K562 (cell line): ENCODE measurements around the gene ADGRB2. TPM values are rescaled to one million over a fixed set of nuclear protein-coding genes. Genes with fewer than 3 reads are reported as not detected.

Source experiments
- ATAC-seq: fragments of 200-7000 bp; cut with Tn5 transposase; 3 replicates; pipeline ENCODE4 v1.9.1; 2020; ENCODE audit warnings: moderate library complexity
- BruUV-seq: library from RNA; stranded (reverse); fragments of 400-500 nt; replicated peaks from 2 replicates; lab custom pipeline; 2021; lab: Mats Ljungman, UMichigan
- CTCF ChIA-PET: fragments of 300-600 bp; formaldehyde crosslinking; extraction: SDS; loops from one replicate; lab custom pipeline; 2021; ENCODE audit warnings: low intra/inter-chr PET ratio; lab: Yijun Ruan, JAX
- POLR2A ChIA-PET: fragments of 300-600, 350-650 bp; sonication (Branson Sonifier 250); formaldehyde crosslinking; extraction: SDS; loops from one replicate; lab custom pipeline; 2021; ENCODE audit warnings: antibody characterized with exemption, inconsistent platforms; lab: Yijun Ruan, JAX
- DNase-seq, 4 experiments: peaks; one replicate each; pipeline versions ENCODE4 v3.0.0 to v3.0.0-alpha.2; 2011 to 2018; ENCODE audit warnings: low spot score in 3 of 4, mixed read lengths in 3 of 4; ENCODE audit errors: extremely low read depth in 1 of 4
- FAIRE-seq: peaks from 2 replicates; lab custom pipeline; 2011; peaks lifted over from hg19 to GRCh38; lab: Jason Lieb, UNC
- H2AFZ ChIP-seq: 2 replicates; pipeline ENCODE4 v1.6.0; 2011; ENCODE audit warnings: low read depth, low read length, control low read depth, inconsistent platforms
- H3K27ac ChIP-seq: fragments of 200-600 bp; 3 replicates; pipeline ENCODE4 v1.8.0; 2011; ENCODE audit warnings: low read depth, mild to moderate bottlenecking, control low read depth, inconsistent platforms, low read length, moderate library complexity, mixed read lengths; ENCODE audit errors: extremely low read depth
- H3K27me3 ChIP-seq, 2 experiments: fragments of 300-600 bp in 1 of 2; 2 replicates in 1 of 2; 3 replicates in 1 of 2; pipeline versions ENCODE4 v1.6.0 to v1.8.0; 2011; ENCODE audit warnings: inconsistent platforms in 2 of 2, low read length in 2 of 2, mild to moderate bottlenecking in 1 of 2, mixed read lengths in 1 of 2, moderate library complexity in 1 of 2; ENCODE audit not compliant: control insufficient read depth in 2 of 2, insufficient read depth in 2 of 2
- H3K36me3 ChIP-seq: fragments of 300-600 bp; 3 replicates; pipeline ENCODE4 v1.8.0; 2011; ENCODE audit warnings: mild to moderate bottlenecking, low read length, inconsistent platforms; ENCODE audit not compliant: control insufficient read depth, insufficient read depth
- H3K4me1 ChIP-seq, 2 experiments: fragments of 200-600 bp in 1 of 2; replicated peaks in 1 of 2; 2 replicates in 1 of 2; 3 replicates in 1 of 2; pipeline versions ENCODE4 v1.5.1 to v1.8.0; 2011; ENCODE audit warnings: inconsistent platforms in 2 of 2, low read length in 2 of 2, mild to moderate bottlenecking in 1 of 2, mixed read lengths in 1 of 2, moderate library complexity in 1 of 2; ENCODE audit not compliant: control insufficient read depth in 2 of 2, insufficient read depth in 2 of 2
- H3K4me2 ChIP-seq: 2 replicates; pipeline ENCODE4 v1.6.1; 2011; ENCODE audit warnings: low read length, control low read depth, inconsistent platforms, mixed read lengths; ENCODE audit not compliant: insufficient read depth
- H3K4me3 ChIP-seq: fragments of 200-600 bp; sonication (generic), shearing (Covaris generic); 2 replicates; pipeline ENCODE4 v1.5.1; 2016; ENCODE audit warnings: control low read depth, inconsistent platforms
- H3K79me2 ChIP-seq: fragments of 200-600 bp; 3 replicates; pipeline ENCODE4 v1.8.0; 2011; ENCODE audit warnings: low read length, inconsistent platforms; ENCODE audit not compliant: control insufficient read depth, insufficient read depth
- H3K9ac ChIP-seq, 2 experiments: 2 replicates each; pipeline versions ENCODE4 v1.6.0 to v1.6.1; 2011; ENCODE audit warnings: low read depth in 2 of 2, low read length in 2 of 2, control low read depth in 1 of 2, inconsistent platforms in 1 of 2, mild to moderate bottlenecking in 1 of 2, mixed read lengths in 1 of 2; ENCODE audit not compliant: insufficient read depth in 1 of 2
- H3K9me1 ChIP-seq: one replicate; pipeline ENCODE4 v1.6.0; 2011; ENCODE audit warnings: inconsistent platforms, mild to moderate bottlenecking, low read length, moderate library complexity; ENCODE audit not compliant: control insufficient read depth, insufficient read depth
- H3K9me3 ChIP-seq: replicated peaks from 2 replicates; pipeline ENCODE4 v1.5.1; 2011; ENCODE audit warnings: low read depth, low read length, inconsistent platforms; ENCODE audit not compliant: control insufficient read depth, insufficient read depth
- H4K20me1 ChIP-seq: replicated peaks from 2 replicates; pipeline ENCODE4 v1.6.1; 2011; ENCODE audit warnings: low read length, inconsistent platforms, mixed read lengths; ENCODE audit not compliant: control insufficient read depth, insufficient read depth
- GABPA ChIP-seq: fragments of 200-800 bp; sonication (Bioruptor generic); conservative IDR thresholded peaks from 2 replicates; pipeline ENCODE4 v1.6.1; 2016; ENCODE audit warnings: low read depth, missing genetic modification characterization, missing compliant biosample characterization
- GATAD2A ChIP-seq: fragments of 450-650 bp; IDR thresholded peaks from 2 replicates; pipeline ENCODE4 v1.6.1; 2017
- SMAD4 ChIP-seq: fragments of 250-450 bp; sonication (Bioruptor Pico); conservative IDR thresholded peaks from 2 replicates; pipeline ENCODE4 v1.8.0; 2021; ENCODE audit warnings: inconsistent platforms, mild to moderate bottlenecking, moderate library complexity
- SRSF3 ChIP-seq: fragments of 200-400 bp; formaldehyde crosslinking; IDR thresholded peaks from 2 replicates; pipeline ENCODE4 v1.6.1; 2016; ENCODE audit warnings: mild to moderate bottlenecking, low read length, moderate library complexity; ENCODE audit not compliant: insufficient read depth
- ZFP1 ChIP-seq: fragments of 450-650 bp; formaldehyde crosslinking; IDR thresholded peaks from 2 replicates; pipeline ENCODE4 v1.4.0; 2020; ENCODE audit warnings: mild to moderate bottlenecking, mixed read lengths
- ZFX ChIP-seq: sonication (generic); formaldehyde crosslinking; IDR thresholded peaks from 2 replicates; pipeline ENCODE4 v1.8.0; 2022; ENCODE audit warnings: mild to moderate bottlenecking, missing genetic modification reagents, moderate library complexity
- WGBS: fragments of 100-300 bp; shearing (Covaris generic); methylation state at CpG from one replicate; pipeline ENCODE4 v1.1.6; 2016; ENCODE audit warnings: low coverage, mixed read lengths; ENCODE audit not compliant: insufficient coverage; ENCODE audit errors: missing lambda C conversion rate; 5-methylcytosine and 5-hydroxymethylcytosine counted together
- in situ Hi-C: fragments of 300-500 bp; cut with MboI; formaldehyde crosslinking; loops from 4 replicates; pipeline ENCODE4 v1.15.0; 2018; ENCODE audit warnings: inconsistent platforms, mixed read lengths
- intact Hi-C: fragments of 100-400 bp; cut with micrococcal nuclease; formaldehyde crosslinking; loops from 2 replicates; pipeline ENCODE4 v1.14.2; 2022
- polyA plus RNA-seq, 8 experiments: library from polyadenylated mRNA; depleted of rRNA in 4 of 8; stranded (reverse) in 5 of 8; unstranded in 3 of 8; fragments of >200 nt; fragmentation: Nextera tagmentation in 2 of 8; fragmentation: Illumina TruSeq in 1 of 8; extraction: Ambion mirVana in 2 of 8; extraction: Trizol in 1 of 8; gene quantifications; 2 replicates each; pipeline versions ENCODE4 v1.2.1 to v1.2.3, GENCODE V29; 2011 to 2014; ENCODE audit warnings: inconsistent platforms in 1 of 8, missing spikeins in 1 of 8
- total RNA-seq, 7 experiments: library from RNA; depleted of rRNA in 6 of 7; stranded (reverse); fragments of >200 nt in 6 of 7; fragmentation: Illumina TruSeq in 2 of 7; extraction: Trizol in 2 of 7; gene quantifications; 2 replicates each; pipeline versions ENCODE4 v1.2.1 to v1.2.3, GENCODE V29; 2011 to 2021; ENCODE audit warnings: low replicate concordance in 1 of 7
- TF ChIP-seq, protein P1 (sequence below): fragments of 450-650 bp; IDR thresholded peaks from 2 replicates; pipeline ENCODE4 v1.6.1; 2016; ENCODE audit warnings: low read depth

Gene ADGRB2
- total and polyA plus RNA-seq, 9 of the 15 experiments (the other 6 are each of a cell fraction or from before 2014, with no cell fraction given): 0.04 to 0.23 (median 0.20) TPM; not detected in 2

DNA sequence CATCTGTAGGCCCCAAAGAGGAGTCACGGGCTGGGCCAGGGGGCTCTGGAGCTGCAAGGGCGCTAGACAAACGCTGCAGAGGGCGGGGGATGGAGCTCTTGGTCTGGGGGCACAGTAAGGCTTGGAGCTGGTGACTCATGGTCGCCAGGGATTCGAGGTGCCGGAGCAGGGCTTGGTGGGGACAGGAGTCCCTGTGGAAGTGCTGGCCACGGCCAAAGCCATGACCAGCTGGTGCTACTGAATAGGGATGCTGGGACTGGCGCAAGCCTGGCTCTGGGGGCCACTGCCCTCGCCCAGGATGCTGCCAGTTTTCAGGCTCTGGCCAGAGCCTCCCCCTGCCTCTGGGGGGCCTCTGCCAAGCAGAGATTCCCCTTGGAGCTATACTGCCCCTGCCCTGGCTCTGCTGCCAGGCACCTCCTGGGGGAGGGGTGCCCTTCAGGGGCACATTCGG is 26.5 kb upstream of the ADGRB2 start:
- H2AFZ ChIP-seq: no peak overlapping the region
- no peaks in the 10 kb centered on the region for H3K36me3 ChIP-seq
- no peak overlapping the region for H3K4me3 ChIP-seq
- FAIRE-seq: no peak
- no peak overlapping the region for H3K27ac ChIP-seq
- in situ Hi-C loops (no loop called here), intact Hi-C loops (no loop called here)
- H3K9me1 ChIP-seq: peaks cover 4% of the 10 kb centered on the region
- ATAC-seq: no peak
- no TSS peak for BruUV-seq
- no peaks in the 10 kb centered on the region for H3K9me3 ChIP-seq
- POLR2A ChIA-PET: interaction anchor here (0.6 to 1.4 kb wide), 3 partner anchors 12 to 144 kb away, joined by 3 to 5 read pairs (median 3); no protein-coding TSS in a partner anchor
- CTCF ChIA-PET: interaction anchor here (0.5 to 3.1 kb wide), 4 partner anchors 27 to 153 kb away, joined by 3 to 46 read pairs (median 6); no protein-coding TSS in a partner anchor
- H3K27me3 ChIP-seq: peaks cover 16 to 44% of the 10 kb centered on the region in 2 experiments
- peak overlapping the region in 1 of 2 experiments; percentile 12; a peak in 1 of 4 replicates for H3K9ac ChIP-seq
- peaks cover 5% of the 10 kb centered on the region for H4K20me1 ChIP-seq
- 21% methylated on average over 11 of the region's 11 CpGs for WGBS
- H3K79me2 ChIP-seq: no peaks in the 10 kb centered on the region
- no peak for TF ChIP-seq GABPA
- no peak overlapping the region for H3K4me2 ChIP-seq
- no peak for DNase-seq
- H3K4me1 ChIP-seq: peaks cover 9 to 24% of the 10 kb centered on the region in 2 experiments; a peak in 4 of 5 replicates

DNA sequence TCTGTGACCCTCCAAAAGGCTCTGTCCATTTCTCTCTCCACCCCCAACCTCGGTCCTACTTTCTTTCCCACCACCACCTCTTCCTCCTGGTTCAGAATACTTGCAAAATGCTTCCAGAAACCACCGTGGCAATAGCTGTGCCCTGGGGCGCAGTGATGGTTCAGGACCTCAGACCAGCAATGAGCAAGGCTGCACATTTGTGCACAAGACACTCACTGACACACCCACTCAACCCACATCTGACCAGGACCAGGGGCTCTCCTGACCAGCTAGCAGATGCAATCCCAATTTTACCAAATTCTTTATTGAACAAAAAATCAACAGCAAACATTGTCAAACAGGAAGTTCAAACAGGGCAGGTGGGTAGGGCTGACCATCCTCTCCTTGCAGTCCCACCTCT is 26.0 kb upstream of the ADGRB2 start:
- intact Hi-C loops (no loop called here), in situ Hi-C loops (no loop called here)
- no peak overlapping the region for H2AFZ ChIP-seq
- FAIRE-seq: no peak
- H3K79me2 ChIP-seq: no peaks in the 10 kb centered on the region
- no TSS peak for BruUV-seq
- peaks cover 9 to 25% of the 10 kb centered on the region in 2 experiments; a peak in 4 of 5 replicates for H3K4me1 ChIP-seq
- CTCF ChIA-PET: interaction anchor here (1.0 to 3.1 kb wide), 5 partner anchors 25 to 226 kb away, joined by 3 to 48 read pairs (median 11); no protein-coding TSS in a partner anchor
- POLR2A ChIA-PET: interaction anchor here (1.4 kb wide), 1 partner anchor 14 kb away, joined by 5 read pairs; no protein-coding TSS in a partner anchor
- no peaks in the 10 kb centered on the region for H3K36me3 ChIP-seq
- no peak for DNase-seq
- H3K4me3 ChIP-seq: no peak overlapping the region
- H3K9me1 ChIP-seq: peaks cover 4% of the 10 kb centered on the region
- 3% methylated on average over 3 of the region's 3 CpGs for WGBS
- H3K27me3 ChIP-seq: peaks cover 16 to 44% of the 10 kb centered on the region in 2 experiments
- peaks cover 4% of the 10 kb centered on the region for H4K20me1 ChIP-seq
- H3K9ac ChIP-seq: no peak overlapping the region
- ATAC-seq: no peak
- H3K4me2 ChIP-seq: no peak overlapping the region
- H3K9me3 ChIP-seq: no peaks in the 10 kb centered on the region
- H3K27ac ChIP-seq: no peak overlapping the region
- TF ChIP-seq ZFP1 (no peak), SRSF3 (no peak), SMAD4 (CRISPR knock-in tag) (no peak), ZFX (0 out of 2 replicates have a peak, but pooled peaks have one; percentile 4), GATAD2A (no peak)
- TF ChIP-seq, protein P1, sequence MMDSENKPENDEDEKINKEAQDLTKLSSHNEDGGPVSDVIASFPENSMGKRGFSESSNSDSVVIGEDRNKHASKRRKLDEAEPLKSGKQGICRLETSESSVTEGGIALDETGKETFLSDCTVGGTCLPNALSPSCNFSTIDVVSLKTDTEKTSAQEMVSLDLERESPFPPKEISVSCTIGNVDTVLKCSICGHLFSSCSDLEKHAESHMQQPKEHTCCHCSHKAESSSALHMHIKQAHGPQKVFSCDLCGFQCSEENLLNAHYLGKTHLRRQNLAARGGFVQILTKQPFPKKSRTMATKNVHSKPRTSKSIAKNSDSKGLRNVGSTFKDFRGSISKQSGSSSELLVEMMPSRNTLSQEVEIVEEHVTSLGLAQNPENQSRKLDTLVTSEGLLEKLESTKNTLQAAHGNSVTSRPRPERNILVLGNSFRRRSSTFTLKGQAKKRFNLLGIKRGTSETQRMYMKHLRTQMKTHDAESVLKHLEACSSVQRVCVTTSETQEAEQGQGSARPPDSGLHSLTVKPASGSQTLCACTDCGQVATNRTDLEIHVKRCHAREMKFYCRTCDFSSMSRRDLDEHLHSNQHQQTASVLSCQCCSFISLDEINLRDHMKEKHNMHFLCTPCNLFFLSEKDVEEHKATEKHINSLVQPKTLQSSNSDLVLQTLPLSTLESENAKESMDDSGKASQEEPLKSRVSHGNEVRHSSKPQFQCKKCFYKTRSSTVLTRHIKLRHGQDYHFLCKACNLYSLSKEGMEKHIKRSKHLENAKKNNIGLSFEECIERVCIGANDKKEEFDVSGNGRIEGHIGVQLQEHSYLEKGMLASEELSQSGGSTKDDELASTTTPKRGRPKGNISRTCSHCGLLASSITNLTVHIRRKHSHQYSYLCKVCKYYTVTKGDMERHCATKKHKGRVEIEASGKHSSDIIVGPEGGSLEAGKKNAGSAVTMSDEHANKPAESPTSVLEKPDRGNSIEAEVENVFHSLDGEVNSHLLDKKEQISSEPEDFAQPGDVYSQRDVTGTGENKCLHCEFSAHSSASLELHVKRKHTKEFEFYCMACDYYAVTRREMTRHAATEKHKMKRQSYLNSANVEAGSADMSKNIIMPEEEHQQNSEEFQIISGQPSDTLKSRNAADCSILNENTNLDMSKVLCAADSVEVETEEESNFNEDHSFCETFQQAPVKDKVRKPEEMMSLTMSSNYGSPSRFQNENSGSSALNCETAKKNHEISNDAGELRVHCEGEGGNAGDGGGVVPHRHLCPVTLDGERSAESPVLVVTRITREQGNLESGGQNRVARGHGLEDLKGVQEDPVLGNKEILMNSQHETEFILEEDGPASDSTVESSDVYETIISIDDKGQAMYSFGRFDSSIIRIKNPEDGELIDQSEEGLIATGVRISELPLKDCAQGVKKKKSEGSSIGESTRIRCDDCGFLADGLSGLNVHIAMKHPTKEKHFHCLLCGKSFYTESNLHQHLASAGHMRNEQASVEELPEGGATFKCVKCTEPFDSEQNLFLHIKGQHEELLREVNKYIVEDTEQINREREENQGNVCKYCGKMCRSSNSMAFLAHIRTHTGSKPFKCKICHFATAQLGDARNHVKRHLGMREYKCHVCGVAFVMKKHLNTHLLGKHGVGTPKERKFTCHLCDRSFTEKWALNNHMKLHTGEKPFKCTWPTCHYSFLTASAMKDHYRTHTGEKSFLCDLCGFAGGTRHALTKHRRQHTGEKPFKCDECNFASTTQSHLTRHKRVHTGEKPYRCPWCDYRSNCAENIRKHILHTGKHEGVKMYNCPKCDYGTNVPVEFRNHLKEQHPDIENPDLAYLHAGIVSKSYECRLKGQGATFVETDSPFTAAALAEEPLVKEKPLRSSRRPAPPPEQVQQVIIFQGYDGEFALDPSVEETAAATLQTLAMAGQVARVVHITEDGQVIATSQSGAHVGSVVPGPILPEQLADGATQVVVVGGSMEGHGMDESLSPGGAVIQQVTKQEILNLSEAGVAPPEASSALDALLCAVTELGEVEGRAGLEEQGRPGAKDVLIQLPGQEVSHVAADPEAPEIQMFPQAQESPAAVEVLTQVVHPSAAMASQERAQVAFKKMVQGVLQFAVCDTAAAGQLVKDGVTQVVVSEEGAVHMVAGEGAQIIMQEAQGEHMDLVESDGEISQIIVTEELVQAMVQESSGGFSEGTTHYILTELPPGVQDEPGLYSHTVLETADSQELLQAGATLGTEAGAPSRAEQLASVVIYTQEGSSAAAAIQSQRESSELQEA: no peak
